Hepatocyte (in vitro differentiated cells): ENCODE data around the gene HTR1E. TPM values are rescaled to one million over a fixed set of nuclear protein-coding genes. Genes with fewer than 3 reads are reported as not detected.

Source experiments
- DNase-seq: peaks from one replicate; pipeline ENCODE4 v3.0.0-alpha.2; 2016; ENCODE audit warnings: low spot score
- H2AFZ ChIP-seq: fragments of 200-600 bp; sonication (generic); 2 replicates; pipeline ENCODE4 v1.6.0; 2016; ENCODE audit warnings: antibody characterized with exemption, mild to moderate bottlenecking
- H3K27ac ChIP-seq: fragments of 200-600 bp; sonication (generic); 2 replicates; pipeline ENCODE4 v1.5.1; 2016; ENCODE audit warnings: mild to moderate bottlenecking
- H3K27me3 ChIP-seq: fragments of 200-600 bp; sonication (generic); 2 replicates; pipeline ENCODE4 v1.6.1; 2016
- H3K36me3 ChIP-seq: fragments of 200-600 bp; sonication (generic); replicated peaks from 2 replicates; pipeline ENCODE4 v1.5.1; 2016; ENCODE audit warnings: low read depth; ENCODE audit not compliant: insufficient read depth
- H3K4me1 ChIP-seq: fragments of 200-600 bp; sonication (generic); 2 replicates; pipeline ENCODE4 v1.5.1; 2016; ENCODE audit warnings: mild to moderate bottlenecking, moderate library complexity; ENCODE audit not compliant: insufficient read depth
- H3K4me2 ChIP-seq: fragments of 200-600 bp; sonication (generic); 2 replicates; pipeline ENCODE4 v1.6.0; 2016
- H3K4me3 ChIP-seq: fragments of 200-600 bp; sonication (generic); 2 replicates; pipeline ENCODE4 v1.5.1; 2016; ENCODE audit warnings: mild to moderate bottlenecking
- H3K79me2 ChIP-seq: fragments of 200-600 bp; sonication (generic); 2 replicates; pipeline ENCODE4 v1.6.0; 2017; ENCODE audit warnings: mild to moderate bottlenecking
- H3K9me2 ChIP-seq: fragments of 200-600 bp; sonication (generic); replicated peaks from 2 replicates; pipeline ENCODE4 v1.6.0; 2017; ENCODE audit warnings: mild to moderate bottlenecking; ENCODE audit not compliant: insufficient read depth
- H3K9me3 ChIP-seq: fragments of 200-600 bp; sonication (generic); 2 replicates; pipeline ENCODE4 v1.5.1; 2016; ENCODE audit warnings: low read depth, mild to moderate bottlenecking
- H4K20me1 ChIP-seq: fragments of 200-600 bp; sonication (generic); 2 replicates; pipeline ENCODE4 v1.6.0; 2016; ENCODE audit warnings: mild to moderate bottlenecking; ENCODE audit not compliant: insufficient read depth, poor library complexity, severe bottlenecking
- EZH2 ChIP-seq: fragments of 200-600 bp; sonication (generic); IDR thresholded peaks from 2 replicates; pipeline ENCODE4 v1.6.1; 2016; ENCODE audit warnings: antibody characterized with exemption, mild to moderate bottlenecking, borderline replicate concordance
- EZH2phosphoT487 ChIP-seq: fragments of 200-600 bp; sonication (generic); IDR thresholded peaks from one replicate; pipeline ENCODE4 v1.6.1; 2018; ENCODE audit warnings: antibody characterized with exemption, mild to moderate bottlenecking, low read depth, moderate library complexity; ENCODE audit not compliant: unreplicated experiment, severe bottlenecking
- WGBS: methylation state at CpG from one replicate; pipeline ENCODE4 v1.1.6; 2016; ENCODE audit warnings: low lambda C conversion rate; ENCODE audit errors: missing lambda C conversion rate; 5-methylcytosine and 5-hydroxymethylcytosine counted together
- polyA plus RNA-seq: library from polyadenylated mRNA; unstranded; fragments of >200 nt; fragmentation: Nextera tagmentation; extraction: Ambion mirVana; gene quantifications from 2 replicates; pipeline ENCODE4 v1.2.1, GENCODE V29; 2016
- total RNA-seq: library from RNA; depleted of rRNA; stranded (reverse); fragments of >200 nt; gene quantifications from 2 replicates; pipeline ENCODE4 v1.2.3, GENCODE V29; 2014
- TF ChIP-seq, protein P1 (sequence below): fragments of 200-600 bp; sonication (generic); IDR thresholded peaks from 2 replicates; pipeline ENCODE4 v1.5.1; 2016; ENCODE audit warnings: antibody characterized with exemption, mild to moderate bottlenecking; ENCODE audit not compliant: poor library complexity

Gene HTR1E
- total and polyA plus RNA-seq, 2 experiments from 2014 or later: 3.4 to 6.2 TPM

DNA sequence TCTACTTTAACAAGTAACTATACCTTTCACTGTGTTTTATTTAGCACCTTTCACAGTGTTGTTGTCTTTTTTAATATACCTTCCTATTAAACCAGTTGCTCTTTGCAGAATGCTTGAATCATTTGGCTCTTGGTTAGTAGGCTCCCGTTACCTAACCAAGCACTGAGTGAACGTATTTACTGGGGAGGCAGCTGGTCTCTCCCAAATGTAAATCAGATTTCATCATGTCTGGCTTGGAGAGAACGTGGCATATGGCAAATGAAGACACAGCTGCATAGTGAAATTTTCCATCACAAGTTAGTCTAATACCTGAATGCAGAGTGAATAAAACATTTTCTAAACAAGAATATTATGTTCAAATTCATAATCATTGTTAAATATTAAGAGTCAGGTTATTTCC is 12.4 kb downstream of the HTR1E start:
- Histone ChIP-seq H3K9me3 (no peaks in the 10 kb centered on the region), H4K20me1 (no peaks in the 10 kb centered on the region), H3K27ac (no peak overlapping the region), H3K4me2 (no peak overlapping the region), H3K4me3 (no peak overlapping the region), H3K79me2 (no peaks in the 10 kb centered on the region), H3K4me1 (no peaks in the 10 kb centered on the region), H3K36me3 (no peaks in the 10 kb centered on the region), H2AFZ (no peak overlapping the region), H3K27me3 (no peaks in the 10 kb centered on the region), H3K9me2 (no peaks in the 10 kb centered on the region)
- WGBS: 80% methylated on average over 3 of the region's 3 CpGs
- no peak for TF ChIP-seq EZH2
- TF ChIP-seq EZH2phosphoT487: no peak
- TF ChIP-seq, protein P1, sequence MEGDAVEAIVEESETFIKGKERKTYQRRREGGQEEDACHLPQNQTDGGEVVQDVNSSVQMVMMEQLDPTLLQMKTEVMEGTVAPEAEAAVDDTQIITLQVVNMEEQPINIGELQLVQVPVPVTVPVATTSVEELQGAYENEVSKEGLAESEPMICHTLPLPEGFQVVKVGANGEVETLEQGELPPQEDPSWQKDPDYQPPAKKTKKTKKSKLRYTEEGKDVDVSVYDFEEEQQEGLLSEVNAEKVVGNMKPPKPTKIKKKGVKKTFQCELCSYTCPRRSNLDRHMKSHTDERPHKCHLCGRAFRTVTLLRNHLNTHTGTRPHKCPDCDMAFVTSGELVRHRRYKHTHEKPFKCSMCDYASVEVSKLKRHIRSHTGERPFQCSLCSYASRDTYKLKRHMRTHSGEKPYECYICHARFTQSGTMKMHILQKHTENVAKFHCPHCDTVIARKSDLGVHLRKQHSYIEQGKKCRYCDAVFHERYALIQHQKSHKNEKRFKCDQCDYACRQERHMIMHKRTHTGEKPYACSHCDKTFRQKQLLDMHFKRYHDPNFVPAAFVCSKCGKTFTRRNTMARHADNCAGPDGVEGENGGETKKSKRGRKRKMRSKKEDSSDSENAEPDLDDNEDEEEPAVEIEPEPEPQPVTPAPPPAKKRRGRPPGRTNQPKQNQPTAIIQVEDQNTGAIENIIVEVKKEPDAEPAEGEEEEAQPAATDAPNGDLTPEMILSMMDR: no peak
- no peak for DNase-seq

DNA sequence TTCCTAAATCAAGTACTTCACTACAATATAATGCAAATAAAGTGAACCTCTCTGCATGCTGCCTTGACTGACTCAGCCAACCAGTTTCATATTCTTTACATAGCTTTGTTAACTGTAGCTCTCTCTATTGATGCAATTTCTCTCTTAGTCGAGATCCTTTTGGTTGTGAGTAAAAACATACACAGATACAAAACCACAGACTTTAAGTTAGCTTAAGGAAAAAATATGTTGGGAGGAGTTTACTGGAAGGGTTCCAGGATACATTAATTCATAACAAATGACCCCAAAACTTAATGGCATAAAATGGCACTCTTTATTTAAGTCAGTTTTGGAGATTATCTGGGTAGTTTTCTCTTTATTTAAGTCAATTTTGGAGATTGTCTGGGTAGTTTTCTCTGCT is 15.7 kb downstream of the HTR1E start:
- Histone ChIP-seq H3K9me3 (no peaks in the 10 kb centered on the region), H3K4me3 (no peak overlapping the region), H3K36me3 (no peaks in the 10 kb centered on the region), H3K27me3 (no peaks in the 10 kb centered on the region), H4K20me1 (no peaks in the 10 kb centered on the region), H3K27ac (no peak overlapping the region), H3K79me2 (no peaks in the 10 kb centered on the region), H2AFZ (no peak overlapping the region), H3K4me2 (no peak overlapping the region), H3K4me1 (no peaks in the 10 kb centered on the region), H3K9me2 (no peaks in the 10 kb centered on the region)
- DNase-seq: no peak
- 49% methylated on average over 1 of the region's 1 CpG for WGBS
- no peak for TF ChIP-seq EZH2phosphoT487
- TF ChIP-seq, protein P1: no peak
- TF ChIP-seq EZH2: no peak

DNA sequence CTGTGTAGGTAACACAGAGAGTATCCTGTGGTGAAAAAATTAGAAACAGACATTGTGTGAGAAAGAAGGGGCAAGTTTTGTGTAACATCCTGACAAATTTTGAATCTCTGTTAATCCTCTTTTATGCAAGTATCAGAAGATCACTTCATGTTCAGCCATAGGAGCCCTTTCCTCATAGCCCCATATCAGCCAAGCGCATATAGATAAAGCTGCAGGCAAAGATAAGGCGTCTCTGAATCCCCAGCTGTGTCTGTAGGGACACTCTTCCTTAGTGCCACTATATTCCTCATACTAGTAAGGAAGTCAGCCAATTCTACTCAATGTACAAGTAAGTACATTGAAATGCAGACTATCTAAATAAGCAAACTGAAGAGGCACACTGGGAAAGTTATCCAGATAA is 22.3 kb downstream of the HTR1E start:
- no peak overlapping the region for H3K27ac ChIP-seq
- no peaks in the 10 kb centered on the region for H3K79me2 ChIP-seq
- no peak overlapping the region for H3K4me3 ChIP-seq
- H3K9me3 ChIP-seq: no peaks in the 10 kb centered on the region
- H3K4me2 ChIP-seq: no peak overlapping the region
- DNase-seq: no peak
- WGBS: 65% methylated on average over 2 of the region's 2 CpGs
- no peaks in the 10 kb centered on the region for H3K4me1 ChIP-seq
- H3K36me3 ChIP-seq: no peaks in the 10 kb centered on the region
- TF ChIP-seq EZH2phosphoT487 (no peak), EZH2 (no peak)
- TF ChIP-seq, protein P1: no peak
- H3K27me3 ChIP-seq: no peaks in the 10 kb centered on the region
- H3K9me2 ChIP-seq: no peaks in the 10 kb centered on the region
- no peak overlapping the region for H2AFZ ChIP-seq
- H4K20me1 ChIP-seq: no peaks in the 10 kb centered on the region
